NOMO-1 treated with DMSO at 0.1 percent for 48 hours (cell line): ENCODE results near the gene NAA25.

Source experiments
- DNase-seq: peaks from one replicate; lab custom pipeline; 2025; ENCODE audit not compliant: unreplicated experiment; lab: John Stamatoyannopoulos, UW

Gene NAA25

DNA sequence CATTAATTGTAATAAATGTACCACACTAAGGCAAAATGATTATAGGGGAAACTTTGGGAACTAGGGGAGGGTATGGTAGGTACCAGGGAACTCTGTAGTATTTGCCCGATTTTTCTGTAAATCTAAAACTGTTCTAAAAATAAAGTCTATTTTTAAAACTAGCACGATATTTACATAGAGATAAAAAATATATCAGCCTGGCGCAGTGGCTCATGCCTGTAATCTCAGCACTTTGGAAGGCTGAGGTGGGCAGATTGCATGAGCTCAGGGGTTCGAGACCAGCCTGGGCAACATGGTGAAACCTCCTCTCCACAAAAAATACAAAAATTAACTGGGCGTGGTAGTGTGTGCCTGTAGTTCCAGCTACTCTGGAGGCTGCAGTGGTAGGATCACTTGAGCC, 128.0 kb downstream of the NAA25 start:
- no peak for DNase-seq

DNA sequence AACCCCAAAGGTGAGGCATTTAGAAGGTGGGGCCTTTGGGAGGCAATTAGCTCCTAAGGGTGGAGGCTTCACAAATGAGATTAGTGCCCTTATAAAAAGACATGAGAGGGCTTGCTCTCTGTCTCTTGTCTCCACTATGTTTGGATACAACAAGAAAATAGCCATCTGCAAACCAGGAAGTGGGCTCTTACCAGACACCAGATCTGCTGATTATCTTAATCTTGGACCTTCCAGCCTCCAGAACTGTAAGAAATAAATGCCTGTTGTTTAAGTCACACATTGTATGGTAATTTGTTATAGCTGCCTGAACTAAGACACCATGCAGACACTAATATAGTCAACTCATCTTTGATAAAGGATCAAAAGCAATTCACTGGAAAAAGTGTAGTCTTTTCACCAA, 130.0 kb downstream of the NAA25 start:
- DNase-seq: no peak

DNA sequence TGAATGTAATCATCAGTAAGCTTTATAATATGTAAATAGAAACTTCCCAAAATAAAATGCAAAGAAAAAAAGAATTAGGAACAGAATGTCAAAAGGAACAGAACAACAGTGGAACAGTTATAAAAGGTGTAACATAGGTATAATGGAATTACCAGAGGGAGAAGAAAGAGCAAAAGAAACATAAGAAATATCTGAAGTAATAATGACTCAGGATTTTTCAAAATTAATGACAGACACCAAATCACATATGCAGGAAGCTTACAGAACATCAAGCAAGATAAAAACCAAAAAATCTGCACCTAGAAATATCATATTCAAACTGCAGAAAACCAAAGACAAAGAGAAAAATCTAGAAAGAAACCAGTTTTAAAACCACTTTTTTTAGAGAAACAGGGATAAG, 131.7 kb downstream of the NAA25 start:
- no peak for DNase-seq
